Nucleus accumbens (tissue), 56 donors: ENCODE results near the gene ERCC6.

Experiments
- DNase-seq, 56 donors: peaks; one replicate each; lab custom pipeline; 2025; lab: John Stamatoyannopoulos, UW

The ERCC6 gene

GRCh38 chr10:49538381-49539319 lies at the start of gene ERCC6:
Gene ERCC6 (minus strand): TSS chr10:49539121.
- DNase-seq, result peak; percentile 21 to 98 (median 96)

- no peak for DNase-seq
Observed at GRCh38 chr10:49587981-49588380, 49.1 kb upstream of the ERCC6 start.

GRCh38 chr10:49585387-49585786 lies 46.5 kb upstream of the ERCC6 start:
- DNase-seq, result no peak

DNA sequence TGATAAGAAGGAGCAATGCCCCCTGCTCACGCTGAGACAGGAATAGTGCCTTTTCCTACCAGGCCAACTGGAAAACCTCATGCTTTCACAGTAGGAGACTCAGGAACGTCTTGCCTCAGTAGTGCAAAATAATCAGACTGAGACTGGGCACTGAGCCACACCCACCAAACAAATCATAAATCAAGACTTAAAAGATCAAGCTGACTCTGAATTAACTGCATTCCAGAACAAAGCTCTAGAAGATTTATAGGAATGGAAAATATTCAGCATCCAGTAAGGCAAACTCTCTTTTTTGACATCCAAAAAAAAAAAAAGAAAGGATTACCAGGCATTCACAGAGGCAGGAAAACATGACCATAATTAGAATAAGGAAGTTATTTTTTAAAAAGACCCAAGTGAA lies 40.7 kb upstream of the ERCC6 start:
- no peak for DNase-seq

- no peak for DNase-seq
Observed at GRCh38 chr10:49578392-49578791, 39.5 kb upstream of the ERCC6 start.

GRCh38 chr10:49577182-49577925 lies 38.4 kb upstream of the ERCC6 start:
- DNase-seq, result no peak

DNA sequence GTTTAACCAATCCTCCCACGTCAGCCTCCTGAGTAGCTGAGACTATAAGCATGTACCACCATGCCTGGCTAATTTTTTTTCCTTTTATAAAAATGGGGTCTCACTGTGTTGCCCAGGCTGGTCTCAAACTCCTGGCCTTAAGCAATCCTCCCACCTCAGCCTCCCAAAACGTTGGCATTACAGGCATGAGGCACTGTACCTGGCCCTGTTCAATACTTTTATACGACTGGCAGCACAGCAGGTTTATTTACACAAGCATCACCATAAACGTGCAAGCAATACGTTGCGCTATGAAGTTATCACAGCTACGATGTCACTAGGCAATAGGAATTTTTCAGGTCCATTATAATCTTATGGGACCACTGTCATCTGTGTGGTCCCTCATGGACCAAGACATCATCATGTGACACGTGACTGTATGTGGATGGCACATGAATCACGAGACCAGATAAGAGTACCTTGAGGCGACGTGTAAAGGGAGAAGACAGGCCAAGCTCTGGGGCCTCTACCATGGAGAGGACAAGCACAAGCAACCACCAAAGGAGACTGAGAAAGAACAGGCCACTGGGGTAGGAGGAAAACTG lies 36.7 kb upstream of the ERCC6 start:
- no peak for DNase-seq

DNA sequence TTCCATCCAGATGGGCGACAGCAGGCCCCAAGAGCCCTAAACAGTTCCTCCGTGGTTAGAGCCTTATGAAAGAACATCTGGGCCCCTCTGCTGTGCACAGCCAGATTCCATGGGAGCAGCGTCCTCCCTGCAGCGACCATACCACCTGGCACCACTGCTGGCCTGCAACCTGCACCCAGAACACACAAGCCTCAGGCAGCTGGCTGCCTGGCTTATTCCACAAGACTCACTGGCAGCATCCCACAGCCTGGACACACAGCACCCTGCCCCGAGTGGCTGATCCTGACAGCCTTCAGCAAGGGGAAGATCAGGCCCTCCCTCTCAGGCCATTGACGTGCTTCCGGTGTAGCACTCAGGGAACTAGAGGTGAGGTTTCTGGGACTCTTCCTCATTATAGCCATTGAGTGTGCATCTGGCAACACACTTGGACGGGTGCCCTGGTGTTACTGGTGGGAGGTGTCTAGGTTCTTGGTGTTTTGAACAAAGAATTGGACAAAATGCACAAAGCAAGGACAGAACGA lies 33.7 kb upstream of the ERCC6 start:
- no peak for DNase-seq

DNA sequence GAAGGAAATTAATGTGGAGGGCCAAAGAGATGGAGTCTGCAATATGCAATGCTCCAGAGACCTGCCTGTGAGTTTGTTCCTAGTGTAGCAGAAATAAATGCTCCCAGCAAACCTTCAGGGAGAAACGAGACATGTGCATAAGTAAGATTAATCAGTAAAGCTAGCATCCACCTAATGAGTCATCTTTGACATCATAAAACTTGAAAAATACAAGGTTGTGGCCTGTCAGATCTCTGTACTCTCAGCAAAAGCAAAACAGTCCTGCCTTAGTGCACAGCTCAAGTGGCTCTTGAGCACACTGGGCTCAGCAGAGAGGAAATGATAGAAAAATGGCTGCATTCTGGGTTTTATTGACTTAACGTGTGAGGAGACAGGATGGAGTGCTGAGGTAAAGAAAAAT lies 32.5 kb upstream of the ERCC6 start:
- DNase-seq, result no peak

DNA sequence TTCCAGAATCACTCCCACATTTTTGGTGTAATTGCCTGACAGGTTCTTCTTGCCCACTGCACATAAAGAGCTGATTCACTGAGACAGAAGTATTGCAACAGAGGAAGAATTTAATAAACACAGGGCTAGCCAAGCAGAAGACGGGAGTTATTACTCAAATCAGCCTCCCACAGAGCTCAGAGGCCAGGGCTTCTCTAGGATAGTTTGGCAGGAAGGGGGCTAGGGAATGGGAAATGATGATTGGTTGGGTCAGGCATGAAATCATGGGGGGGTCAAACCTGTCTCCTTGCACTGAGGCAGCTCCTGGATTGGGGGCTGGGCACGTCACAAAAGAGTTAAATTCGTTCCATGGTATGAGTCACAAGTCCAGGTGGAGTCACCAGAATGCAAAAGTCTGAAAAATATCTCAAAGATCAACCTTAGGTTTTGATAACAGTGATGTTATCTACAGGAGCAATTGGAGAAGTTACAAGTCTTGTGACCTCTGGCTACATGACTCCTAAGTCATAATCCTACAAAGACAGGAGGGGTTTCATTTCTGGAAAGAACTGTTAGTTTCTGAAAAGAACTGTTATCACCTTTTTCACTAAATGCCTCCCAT lies 30.2 kb upstream of the ERCC6 start:
- no peak for DNase-seq

- DNase-seq, result no peak
Observed at GRCh38 chr10:49568235-49568634, 29.3 kb upstream of the ERCC6 start.

- no peak for DNase-seq
Observed at GRCh38 chr10:49567810-49568209, 28.9 kb upstream of the ERCC6 start.

DNA sequence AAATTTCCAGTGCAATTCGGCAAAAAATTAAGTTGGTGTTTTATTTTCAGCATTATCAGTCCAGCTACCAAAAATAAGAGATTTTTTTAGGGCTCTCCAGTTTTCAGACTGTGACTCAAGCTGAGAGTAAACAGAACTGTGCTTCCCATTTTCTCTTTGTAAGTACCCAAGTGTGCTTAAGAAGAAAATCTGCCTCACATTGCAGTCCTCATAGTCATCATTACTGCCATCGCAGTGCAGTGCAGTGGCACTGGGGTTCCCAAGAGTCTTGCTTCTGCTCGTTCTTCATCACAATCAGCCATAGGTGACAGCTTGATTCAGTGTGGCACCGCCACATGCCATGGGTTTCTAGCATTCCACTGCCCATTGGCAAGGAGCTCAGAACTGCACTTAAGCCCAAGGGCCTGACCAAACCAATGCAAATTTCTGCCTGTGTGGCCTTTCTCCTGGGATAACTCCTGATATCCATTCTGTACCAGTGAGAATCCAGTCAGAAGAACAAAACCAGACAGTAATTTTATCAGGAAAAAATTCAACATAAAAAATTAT lies 25.6 kb upstream of the ERCC6 start:
- DNase-seq, result no peak

DNA sequence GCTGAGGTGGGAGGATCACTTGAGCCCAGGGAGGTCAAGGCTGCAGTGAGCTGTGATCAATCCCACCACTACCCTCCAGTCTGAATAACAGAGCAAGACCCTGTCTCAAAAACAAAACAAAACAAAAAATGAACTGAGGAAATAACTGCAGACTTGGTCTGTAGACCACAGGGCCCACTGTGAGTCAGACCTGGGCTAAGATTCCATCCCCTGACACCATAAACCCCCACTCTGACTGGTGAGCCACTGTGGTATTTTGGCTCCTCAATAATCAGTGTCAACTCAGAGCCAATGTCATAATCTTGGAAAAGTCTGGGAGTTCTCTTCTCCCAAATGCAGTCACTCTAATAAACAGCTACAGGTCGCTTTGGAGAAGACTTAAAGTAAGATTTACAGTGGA lies 24.0 kb upstream of the ERCC6 start:
- DNase-seq, result no peak

GRCh38 chr10:49560526-49560925 lies 21.6 kb upstream of the ERCC6 start:
- no peak for DNase-seq

DNA sequence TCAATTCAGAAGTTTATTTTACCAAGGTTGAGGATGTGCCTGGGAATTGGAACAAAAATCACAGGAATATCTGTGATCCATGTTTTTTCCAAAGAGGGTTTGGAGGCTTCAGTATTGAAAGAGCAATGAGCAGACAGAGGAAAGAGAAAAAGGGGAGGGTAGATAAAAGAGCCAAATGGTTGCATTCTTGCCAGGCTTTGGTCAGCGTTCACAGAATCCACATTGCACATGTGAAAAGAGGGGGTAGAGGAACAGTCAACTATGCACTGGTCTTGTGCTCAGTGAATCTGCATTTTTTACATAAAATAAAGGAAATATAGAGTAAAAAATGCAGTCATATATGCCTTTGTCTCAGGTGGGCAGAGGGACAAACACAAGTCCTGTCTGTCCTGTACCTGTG lies 20.6 kb upstream of the ERCC6 start:
- DNase-seq, result no peak

GRCh38 chr10:49558190-49558589 lies 19.3 kb upstream of the ERCC6 start:
- DNase-seq, result no peak

DNA sequence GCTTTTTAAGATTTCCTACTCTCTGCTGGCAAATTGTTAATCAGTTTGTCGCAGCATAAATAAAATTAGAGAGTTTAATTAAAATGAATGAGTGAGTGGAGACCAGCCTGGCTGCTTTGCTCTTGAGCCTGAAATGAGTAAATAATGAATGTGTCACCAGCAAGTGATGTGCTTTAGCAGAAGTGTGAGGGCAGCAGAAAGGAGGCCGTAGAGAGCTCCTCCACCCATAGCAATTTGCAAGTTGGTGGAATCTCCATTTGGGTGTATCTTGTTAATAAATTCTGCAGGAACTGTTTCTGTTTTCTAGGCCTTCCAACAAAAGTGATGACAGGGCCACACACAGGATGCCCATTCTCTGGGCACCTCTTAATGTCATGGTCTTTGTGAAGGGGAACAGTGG lies 18.8 kb upstream of the ERCC6 start:
- DNase-seq, result no peak

DNA sequence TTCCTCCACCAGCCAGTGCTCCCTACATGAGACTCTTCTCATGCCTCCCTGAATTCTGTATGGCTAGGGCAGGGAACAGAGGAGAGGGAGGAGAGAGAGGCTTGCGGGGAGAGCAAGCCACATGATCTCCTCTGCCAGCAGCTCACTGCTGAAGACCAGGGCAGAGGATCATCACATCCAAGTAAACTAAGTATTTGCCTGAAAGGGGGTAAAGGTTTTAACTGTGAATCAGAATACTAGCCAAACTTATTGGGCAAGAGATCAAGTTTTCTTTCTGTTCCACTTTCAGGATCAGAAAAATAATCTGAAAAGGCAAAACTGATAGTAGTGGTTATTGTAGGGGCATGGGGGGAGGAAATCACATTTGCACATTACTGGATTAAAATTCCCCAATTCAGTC lies 17.8 kb upstream of the ERCC6 start:
- DNase-seq, result no peak

GRCh38 chr10:49552277-49552676 lies 13.4 kb upstream of the ERCC6 start:
- DNase-seq, result no peak
